Stimulated activated CD4-positive, alpha-beta T cell treated with anti-CD3 and anti-CD28 coated beads, Interleukin-2, amount 100 ng/mL, for 48 hours (primary cell): ENCODE results near the gene OR52M1.
"Not testable (repeated sequence)": the region's sequence is repeated elsewhere in the genome, so short reads cannot be mapped to it uniquely, and the experiment has no call there.

Experiments used
- DNase-seq, 2 donors: peaks; one replicate each; pipeline ENCODE4 v3.0.0-alpha.2; 2020

The OR52M1 gene

DNA sequence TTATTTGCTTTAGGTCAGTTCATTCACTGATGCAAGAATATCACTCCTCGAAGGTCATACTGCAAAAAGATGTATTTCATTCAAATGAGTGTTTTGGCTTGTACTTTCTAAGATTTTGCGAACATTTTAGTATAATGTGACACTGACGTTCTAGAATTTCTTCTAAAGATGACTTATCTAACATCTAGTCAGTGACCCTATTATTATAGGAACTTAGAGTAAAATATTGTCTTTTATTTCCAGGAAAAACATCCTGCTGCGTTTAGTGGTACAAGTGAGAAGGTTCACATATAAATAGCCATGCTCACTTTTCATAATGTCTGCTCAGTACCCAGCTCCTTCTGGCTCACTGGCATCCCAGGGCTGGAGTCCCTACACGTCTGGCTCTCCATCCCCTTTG is at the start of gene OR52M1:
OR52M1 (plus strand) TSS at position 301 of the 400 bp plus-strand sequence; CDS start at position 301, 0 bp downstream.
- DNase-seq, result no peak

- DNase-seq, result no peak
Measured at GRCh38 chr11:4495487-4495886, 49.5 kb upstream of the OR52M1 start.

DNA sequence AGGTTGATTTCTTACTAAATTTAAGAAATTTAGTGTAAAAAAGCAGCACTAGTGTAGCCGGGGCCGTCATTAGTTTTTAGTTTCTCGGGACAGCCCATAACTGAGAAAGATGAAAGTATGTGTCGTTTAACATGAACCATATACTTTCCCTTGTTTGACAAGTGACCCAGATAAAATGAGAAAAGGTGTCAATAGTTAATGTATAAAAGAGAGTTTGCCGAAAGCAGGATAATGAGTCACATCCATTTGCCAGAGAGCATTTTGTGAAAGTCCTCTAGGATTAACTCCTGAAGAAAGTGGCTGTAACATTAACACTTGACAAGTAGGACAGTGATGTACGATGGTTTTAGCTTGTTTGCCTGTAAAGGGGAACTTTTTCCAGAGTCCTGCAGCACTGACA is 49.0 kb upstream of the OR52M1 start:
- DNase-seq, result no peak

DNA sequence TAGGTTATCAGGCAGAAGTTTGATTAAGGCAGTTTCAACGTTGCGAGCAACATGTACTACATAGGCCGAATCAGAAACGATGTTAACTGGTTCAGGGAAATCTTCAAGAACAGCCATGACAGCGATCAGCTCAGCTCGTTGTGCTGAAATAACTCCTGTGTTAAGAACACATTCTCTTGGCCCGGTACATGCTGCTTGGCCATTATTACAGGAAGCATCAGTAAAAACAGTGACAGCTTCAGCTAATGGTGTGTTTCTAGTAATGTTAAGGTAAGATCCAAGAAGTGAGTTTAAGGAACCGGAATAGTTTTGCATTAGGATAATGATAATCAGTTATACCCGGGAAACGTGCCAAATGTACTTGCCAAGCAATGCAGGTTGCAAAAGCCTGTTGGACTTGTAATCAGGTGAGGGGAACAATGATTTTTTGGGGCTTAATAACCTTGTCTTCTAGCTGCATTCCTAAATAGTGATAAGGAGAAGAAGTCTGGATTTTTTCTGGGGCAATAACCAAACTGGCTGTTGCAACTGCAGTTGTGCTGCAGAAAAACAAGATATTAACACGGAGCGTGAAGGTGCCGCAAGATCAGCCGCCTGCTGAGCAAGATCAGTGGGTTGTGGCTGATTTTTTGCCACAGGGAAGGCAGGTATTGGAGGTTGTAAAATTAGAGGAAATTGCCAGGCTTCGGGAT is 48.3 kb upstream of the OR52M1 start:
- DNase-seq, result no peak

DNA sequence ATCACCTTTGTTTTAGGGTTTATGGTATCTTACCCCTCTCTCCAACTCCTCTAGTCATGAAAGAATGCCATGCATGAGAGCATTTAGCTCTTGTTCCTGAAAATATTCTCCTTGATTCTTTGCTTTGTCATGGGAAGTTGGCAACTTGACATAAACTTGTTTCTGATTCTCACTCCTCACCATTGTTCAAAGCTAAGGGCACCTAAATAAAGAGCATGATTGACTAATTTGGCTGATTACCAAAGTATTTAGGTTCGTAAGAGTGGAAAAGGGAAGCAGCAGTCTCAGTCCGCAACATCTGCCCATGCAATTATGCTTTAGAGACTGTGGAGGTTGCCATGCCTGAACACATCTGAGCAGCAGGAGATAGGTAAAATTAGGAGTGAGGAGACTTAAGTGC is 36.1 kb upstream of the OR52M1 start:
- no peak for DNase-seq

- DNase-seq, result no peak
Measured at GRCh38 chr11:4511282-4512245, 33.4 kb upstream of the OR52M1 start.

GRCh38 chr11:4514196-4514595 is 30.8 kb upstream of the OR52M1 start:
- no peak for DNase-seq

DNA sequence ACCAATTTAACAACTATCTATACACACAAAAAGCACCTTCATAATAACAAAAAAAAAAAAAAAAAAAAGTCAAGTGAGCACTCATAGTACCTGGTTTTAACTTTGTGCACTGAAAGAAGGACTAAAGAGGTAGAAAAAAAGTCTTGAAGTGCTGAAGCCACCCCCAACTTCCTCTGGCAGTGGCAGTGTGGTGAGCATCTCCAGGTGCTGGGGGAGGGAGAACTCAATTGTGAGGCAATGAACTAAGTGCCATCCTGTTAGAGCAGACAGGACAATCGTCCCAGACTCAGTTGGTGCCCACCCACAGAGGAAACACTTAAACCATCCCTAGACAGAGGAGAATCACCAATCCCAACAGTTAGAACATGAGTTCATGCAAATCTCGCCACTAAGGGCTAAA is 22.7 kb upstream of the OR52M1 start:
- DNase-seq, result no peak

GRCh38 chr11:4522752-4523151 is 22.2 kb upstream of the OR52M1 start:
- DNase-seq, result no peak

GRCh38 chr11:4523666-4524065 is 21.3 kb upstream of the OR52M1 start:
- DNase-seq, result no peak

GRCh38 chr11:4527926-4528325 is 17.1 kb upstream of the OR52M1 start:
- no peak for DNase-seq

- not testable (repeated sequence) for DNase-seq
Measured at GRCh38 chr11:4531686-4532085, 13.3 kb upstream of the OR52M1 start.

- peak; percentile 38 to 55 for DNase-seq
Measured at GRCh38 chr11:4539603-4540219, 5.3 kb upstream of the OR52M1 start.

DNA sequence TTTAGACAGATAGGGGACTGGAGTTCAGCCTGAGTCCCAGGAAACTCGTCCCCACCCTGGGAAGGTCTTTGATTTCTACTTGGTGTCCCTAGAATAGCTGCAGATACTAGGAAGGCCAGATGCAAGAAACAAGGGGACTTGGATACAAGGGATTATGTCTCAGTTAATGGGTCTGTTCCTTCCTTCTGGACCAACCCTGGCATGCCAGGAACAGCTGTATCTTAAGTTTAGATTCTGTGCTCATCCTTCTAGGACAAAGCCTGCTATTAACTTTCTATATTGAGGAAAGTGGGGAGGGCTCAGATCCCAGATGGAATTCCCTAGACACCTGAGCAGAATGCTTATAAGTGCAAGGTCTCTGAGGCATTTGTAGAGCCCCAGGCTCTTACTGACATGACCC is 3.9 kb upstream of the OR52M1 start:
- no peak for DNase-seq

DNA sequence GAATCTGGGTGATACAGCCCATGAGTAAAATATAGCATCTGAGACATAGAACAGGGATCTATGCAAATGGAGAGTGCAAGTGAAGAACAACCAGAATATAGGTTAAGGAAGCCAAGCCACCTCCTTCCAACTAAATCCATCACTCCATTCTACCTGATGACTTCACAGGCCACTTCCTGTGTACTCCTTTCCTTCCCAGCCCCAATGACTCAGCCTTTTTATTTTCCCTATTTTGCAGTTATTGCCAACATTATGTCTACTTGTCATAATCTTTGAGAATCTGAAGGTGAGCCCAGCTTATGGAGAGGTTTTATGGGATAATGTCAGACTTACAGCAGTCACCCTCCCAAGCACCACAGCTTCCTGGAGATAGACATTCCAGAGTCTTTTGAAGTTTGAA is 1.4 kb upstream of the OR52M1 start:
- no peak for DNase-seq

GRCh38 chr11:4546878-4547277 is 1.9 kb downstream of the OR52M1 start:
- DNase-seq, result no peak

- no peak for DNase-seq
Measured at GRCh38 chr11:4547416-4547815, 2.4 kb downstream of the OR52M1 start.

GRCh38 chr11:4551346-4551979 is 6.5 kb downstream of the OR52M1 start:
- no peak for DNase-seq

- no peak for DNase-seq
Measured at GRCh38 chr11:4559527-4560440, 14.8 kb downstream of the OR52M1 start.

GRCh38 chr11:4560467-4560866 is 15.5 kb downstream of the OR52M1 start:
- no peak for DNase-seq

- DNase-seq, result no peak
Measured at GRCh38 chr11:4565371-4565770, 20.4 kb downstream of the OR52M1 start.

DNA sequence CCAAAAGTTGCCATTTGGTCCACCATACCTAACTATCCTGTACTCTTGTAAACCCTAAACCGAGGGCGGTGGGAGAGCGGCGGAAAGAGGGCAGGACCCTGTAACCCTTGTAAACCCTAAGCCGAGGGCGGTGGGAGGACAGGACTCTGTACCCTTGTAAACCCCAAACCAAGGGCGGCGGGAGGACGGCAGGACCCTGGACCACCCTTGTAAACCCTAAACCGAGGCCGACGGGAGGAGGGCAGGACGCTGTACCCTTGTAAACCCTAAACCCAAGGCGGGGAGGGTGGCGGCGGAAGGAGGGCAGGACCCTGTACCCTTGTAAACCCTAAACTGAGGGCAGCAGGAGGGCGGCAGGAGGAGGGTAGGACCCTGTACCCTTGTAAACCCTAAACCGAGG is 24.1 kb downstream of the OR52M1 start:
- DNase-seq, result no peak
